Thoracic aorta (tissue), 2 donors: ENCODE data around the gene JADE3. TPM values are rescaled to one million over a fixed set of nuclear protein-coding genes. Genes with fewer than 3 reads are reported as not detected.

Source experiments
- ATAC-seq: fragments of 150-250 bp; one replicate; pipeline ENCODE4 v1.8.0; 2017; ENCODE audit warnings: low read depth; ENCODE audit not compliant: insufficient number of reproducible peaks, low FRiP score
- DNase-seq: peaks from one replicate; pipeline ENCODE4 v3.0.0-alpha.2; 2020; ENCODE audit warnings: low spot score
- H3K27ac ChIP-seq, 2 donors: fragments of 200-600 bp; sonication (generic); 1 replicate in 1 of 2; 2 replicates in 1 of 2; pipeline ENCODE4 v1.5.1; 2016; ENCODE audit warnings: mild to moderate bottlenecking in 2 of 2, moderate library complexity in 2 of 2
- H3K27me3 ChIP-seq: fragments of 200-600 bp; sonication (generic); replicated peaks from 2 replicates; pipeline ENCODE4 v1.6.0; 2016; ENCODE audit warnings: mild to moderate bottlenecking; ENCODE audit not compliant: insufficient read depth
- H3K36me3 ChIP-seq: fragments of 200-600 bp; sonication (generic); one replicate; pipeline ENCODE4 v1.5.1; 2016
- H3K4me1 ChIP-seq, 2 donors: fragments of 200-600 bp; sonication (generic); 1 replicate in 1 of 2; 2 replicates in 1 of 2; pipeline versions ENCODE4 v1.5.1 to v1.6.0; 2016; ENCODE audit warnings: low read depth in 2 of 2, mild to moderate bottlenecking in 1 of 2; ENCODE audit not compliant: control insufficient read depth in 1 of 2
- H3K4me3 ChIP-seq: fragments of 200-600 bp; sonication (generic); 2 replicates; pipeline ENCODE4 v1.5.1; 2016; ENCODE audit warnings: mild to moderate bottlenecking
- H3K9me3 ChIP-seq: fragments of 200-600 bp; sonication (generic); 2 replicates; pipeline ENCODE4 v1.5.1; 2016
- total RNA-seq, 2 donors: library from RNA; depleted of rRNA; stranded (reverse); fragments of >200 nt; gene quantifications; one replicate each; pipeline versions ENCODE4 v1.1.0 to v1.2.3, GENCODE V29; 2016
- TF ChIP-seq, protein P1 (sequence below): fragments of 200-600 bp; sonication (generic); IDR thresholded peaks from one replicate; pipeline ENCODE4 v1.5.1; 2019; ENCODE audit warnings: antibody characterized with exemption

The JADE3 gene
- total RNA-seq, 2 donors from 2014 or later, result 3.7 to 5.2 TPM

DNA sequence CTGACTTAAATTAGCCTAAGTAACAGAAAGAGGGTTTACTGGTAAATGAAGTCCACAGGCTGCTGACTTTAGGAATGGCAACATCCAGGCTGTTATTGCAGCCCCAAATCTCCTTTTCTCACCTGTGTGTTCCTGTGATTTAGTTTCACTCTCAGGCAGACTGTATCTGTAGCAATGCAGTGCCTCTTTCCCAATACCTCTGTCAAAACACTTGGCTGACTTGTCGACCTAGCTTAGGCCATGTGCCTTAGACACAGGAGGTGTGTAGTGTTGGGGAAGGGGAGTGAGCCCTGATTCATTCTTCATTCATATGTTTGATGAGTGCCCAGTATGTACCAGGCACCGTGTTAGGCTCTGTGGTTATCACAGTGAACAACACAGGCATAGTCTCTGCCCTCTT is 46.9 kb downstream of the JADE3 start:
- Histone ChIP-seq H3K27me3 (no peaks in the 10 kb centered on the region), H3K4me1 (peaks cover 0 to 2% of the 10 kb centered on the region in 2 donors), H3K9me3 (no peaks in the 10 kb centered on the region), H3K36me3 (no peaks in the 10 kb centered on the region), H3K27ac (no peak overlapping the region), H3K4me3 (no peak overlapping the region)
- TF ChIP-seq, protein P1, sequence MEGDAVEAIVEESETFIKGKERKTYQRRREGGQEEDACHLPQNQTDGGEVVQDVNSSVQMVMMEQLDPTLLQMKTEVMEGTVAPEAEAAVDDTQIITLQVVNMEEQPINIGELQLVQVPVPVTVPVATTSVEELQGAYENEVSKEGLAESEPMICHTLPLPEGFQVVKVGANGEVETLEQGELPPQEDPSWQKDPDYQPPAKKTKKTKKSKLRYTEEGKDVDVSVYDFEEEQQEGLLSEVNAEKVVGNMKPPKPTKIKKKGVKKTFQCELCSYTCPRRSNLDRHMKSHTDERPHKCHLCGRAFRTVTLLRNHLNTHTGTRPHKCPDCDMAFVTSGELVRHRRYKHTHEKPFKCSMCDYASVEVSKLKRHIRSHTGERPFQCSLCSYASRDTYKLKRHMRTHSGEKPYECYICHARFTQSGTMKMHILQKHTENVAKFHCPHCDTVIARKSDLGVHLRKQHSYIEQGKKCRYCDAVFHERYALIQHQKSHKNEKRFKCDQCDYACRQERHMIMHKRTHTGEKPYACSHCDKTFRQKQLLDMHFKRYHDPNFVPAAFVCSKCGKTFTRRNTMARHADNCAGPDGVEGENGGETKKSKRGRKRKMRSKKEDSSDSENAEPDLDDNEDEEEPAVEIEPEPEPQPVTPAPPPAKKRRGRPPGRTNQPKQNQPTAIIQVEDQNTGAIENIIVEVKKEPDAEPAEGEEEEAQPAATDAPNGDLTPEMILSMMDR, result no peak
- ATAC-seq (no peak), DNase-seq (no peak)

DNA sequence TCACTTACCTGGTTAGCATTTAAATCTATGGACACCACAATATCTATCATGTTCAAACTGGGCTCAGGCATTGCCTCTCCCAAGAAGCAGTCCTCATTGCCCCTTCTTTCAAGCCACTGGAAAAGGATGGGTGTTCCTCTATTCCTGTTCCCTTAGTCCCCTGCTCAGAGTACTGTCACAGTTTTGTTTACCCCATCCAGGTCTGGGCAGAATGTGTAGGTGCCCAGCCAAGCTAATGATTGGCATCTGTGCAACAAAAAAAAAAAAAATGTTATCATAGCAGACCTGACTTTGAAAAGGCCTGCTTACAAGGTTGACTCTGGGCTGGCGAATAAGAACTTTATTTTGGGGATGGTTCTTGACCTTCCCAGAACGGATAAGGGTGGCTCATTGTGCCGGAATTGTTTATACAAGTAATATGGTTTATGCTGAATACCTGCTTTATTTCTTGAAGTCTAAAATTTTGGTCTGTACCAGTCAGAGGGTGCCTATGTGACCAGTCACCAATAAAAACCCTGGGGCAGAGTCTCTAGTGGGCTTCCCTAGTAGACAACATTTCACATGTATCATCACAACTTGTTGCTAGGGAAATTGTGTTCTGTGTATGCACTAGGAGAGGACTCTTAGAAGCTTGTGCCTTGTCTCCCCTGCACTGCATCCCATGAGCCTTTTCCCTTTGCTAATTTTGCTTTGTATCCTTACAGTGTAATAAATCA is 47.9 kb downstream of the JADE3 start:
- H3K36me3 ChIP-seq, result no peaks in the 10 kb centered on the region
- ATAC-seq (no peak), DNase-seq (no peak)
- H3K4me1 ChIP-seq, result no peaks in the 10 kb centered on the region
- H3K9me3 ChIP-seq, result no peaks in the 10 kb centered on the region
- TF ChIP-seq, protein P1, result no peak
- H3K27me3 ChIP-seq, result no peaks in the 10 kb centered on the region
- no peak overlapping the region for H3K27ac ChIP-seq
- no peak overlapping the region for H3K4me3 ChIP-seq

DNA sequence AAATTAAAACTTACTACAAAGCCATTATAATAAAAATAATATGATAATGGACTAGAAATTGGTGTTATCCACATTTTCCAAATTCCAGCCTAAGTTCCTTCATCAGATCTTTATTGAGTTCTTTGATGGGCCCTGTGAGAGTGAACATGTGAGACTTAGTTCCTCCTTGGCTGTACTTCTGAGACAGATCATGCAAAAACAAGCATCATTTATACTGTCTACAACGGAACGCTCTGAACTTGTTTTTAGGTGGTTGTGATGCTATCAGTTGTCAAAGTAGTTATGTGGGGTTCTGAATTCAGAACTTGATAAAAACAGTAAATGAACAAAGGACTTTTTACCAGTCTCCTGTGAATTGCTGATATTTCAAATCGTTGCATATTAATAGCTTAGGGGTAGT is 48.9 kb downstream of the JADE3 start:
- no peaks in the 10 kb centered on the region for H3K9me3 ChIP-seq
- no peaks in the 10 kb centered on the region for H3K4me1 ChIP-seq
- H3K27ac ChIP-seq, result no peak overlapping the region
- ATAC-seq (no peak), DNase-seq (no peak)
- no peaks in the 10 kb centered on the region for H3K36me3 ChIP-seq
- H3K27me3 ChIP-seq, result no peaks in the 10 kb centered on the region
- no peak overlapping the region for H3K4me3 ChIP-seq
- TF ChIP-seq, protein P1, result no peak

DNA sequence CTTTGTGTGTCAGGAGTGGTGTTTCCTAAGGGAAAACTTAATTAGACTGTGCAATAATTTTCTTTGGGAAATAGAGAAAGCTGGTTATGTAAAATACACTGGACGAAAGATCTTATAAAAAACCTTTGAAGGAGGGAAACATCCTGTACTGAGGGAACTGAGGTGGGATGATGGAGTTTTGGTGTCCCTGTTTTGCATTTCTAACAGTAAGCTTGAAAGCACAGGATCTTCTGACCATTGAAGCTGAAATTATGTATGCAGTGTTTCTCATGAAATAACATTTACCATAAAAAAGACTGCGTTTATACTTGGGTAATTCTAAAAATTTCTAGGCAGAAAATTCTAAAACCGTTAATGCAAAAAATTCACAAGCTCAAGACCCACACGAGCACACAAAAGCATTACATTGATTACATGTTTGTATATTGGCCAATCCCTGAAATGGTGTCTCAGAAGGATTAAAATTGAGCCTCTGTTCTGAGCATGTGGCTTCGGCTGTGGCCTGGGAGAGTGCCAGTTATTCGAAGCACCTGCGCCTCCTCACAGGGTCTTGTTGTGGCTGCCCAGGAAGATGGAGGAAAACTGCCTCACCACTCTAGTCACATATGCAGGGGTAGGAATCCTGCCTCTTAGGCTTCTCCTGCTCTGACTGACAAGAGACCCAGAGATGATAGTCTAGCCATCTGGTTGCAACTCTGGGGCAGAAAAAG is 49.5 kb downstream of the JADE3 start:
- no peaks in the 10 kb centered on the region for H3K4me1 ChIP-seq
- TF ChIP-seq, protein P1, result no peak
- no peaks in the 10 kb centered on the region for H3K9me3 ChIP-seq
- no peak overlapping the region for H3K4me3 ChIP-seq
- H3K36me3 ChIP-seq, result no peaks in the 10 kb centered on the region
- H3K27me3 ChIP-seq, result no peaks in the 10 kb centered on the region
- DNase-seq (no peak), ATAC-seq (no peak)
- H3K27ac ChIP-seq, result no peak overlapping the region

DNA sequence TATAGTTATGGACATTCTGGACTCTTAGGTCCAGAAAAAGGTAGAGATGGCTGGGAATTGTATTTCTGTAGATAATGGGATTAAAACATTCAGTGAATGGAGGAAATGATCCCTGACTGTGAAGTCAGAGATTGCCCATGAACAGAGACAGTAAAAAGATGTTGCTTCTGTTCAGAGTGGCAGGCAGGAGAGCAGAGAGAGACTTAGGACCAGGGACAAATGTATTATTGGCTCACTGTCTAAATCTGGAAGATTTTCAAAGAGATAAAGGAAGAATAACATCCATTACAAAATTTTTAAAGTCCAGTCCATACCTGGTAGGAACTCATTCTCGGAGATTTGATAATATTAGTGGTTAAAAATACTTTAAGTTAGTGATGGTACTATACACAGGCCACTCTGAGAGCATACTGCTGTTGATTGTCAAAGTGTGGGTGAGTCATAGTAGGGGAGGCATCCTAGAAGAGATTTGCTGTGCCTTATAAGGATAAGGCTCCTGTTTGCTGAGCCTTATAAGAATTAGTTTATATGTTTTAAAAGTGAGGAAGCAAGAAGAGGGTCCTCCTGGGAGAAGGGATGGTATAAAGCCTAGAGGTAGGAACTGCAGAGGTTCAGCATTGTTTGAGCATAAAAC is 53.0 kb downstream of the JADE3 start:
- H3K4me1 ChIP-seq, result no peaks in the 10 kb centered on the region
- H3K27ac ChIP-seq, result no peak overlapping the region
- H3K36me3 ChIP-seq, result no peaks in the 10 kb centered on the region
- H3K4me3 ChIP-seq, result no peak overlapping the region
- H3K9me3 ChIP-seq, result no peaks in the 10 kb centered on the region
- TF ChIP-seq, protein P1, result no peak
- no peaks in the 10 kb centered on the region for H3K27me3 ChIP-seq
- no peak for DNase-seq
- ATAC-seq, result no peak
